Tibial nerve (tissue), 4 donors: ENCODE data around the gene HEPN1.

Source experiments
- CTCF ChIP-seq, 5 experiments: fragments of 200-600 bp in 3 of 5; fragments of 450-650 bp in 2 of 5; sonication (generic) in 3 of 5; IDR thresholded peaks; one replicate each; pipeline ENCODE4 v1.5.1; 2016 to 2019; ENCODE audit warnings: antibody characterized with exemption in 5 of 5, mild to moderate bottlenecking in 3 of 5, moderate library complexity in 2 of 5
- EP300 ChIP-seq, 2 donors: sonication (generic); formaldehyde crosslinking; IDR thresholded peaks; one replicate each; pipeline ENCODE4 v1.6.1; 2017; ENCODE audit warnings: antibody characterized with exemption in 2 of 2, mild to moderate bottlenecking in 1 of 2
- POLR2A ChIP-seq, 2 donors: fragments of 450-650 bp; IDR thresholded peaks; one replicate each; pipeline ENCODE4 v1.6.1; 2017; ENCODE audit warnings: antibody characterized with exemption in 2 of 2, mild to moderate bottlenecking in 2 of 2, moderate library complexity in 2 of 2

- no peak for TF ChIP-seq CTCF (IDR thresholded peaks at IDR 0.05)
- no peak for TF ChIP-seq POLR2A (IDR thresholded peaks at IDR 0.05)
- TF ChIP-seq EP300 (IDR thresholded peaks at IDR 0.05) = no peak
Observed at GRCh38 chr11:124893781-124894401, 25.2 kb upstream of the HEPN1 start.
